DND-41 (cell line): ENCODE measurements around the gene USP12.

Experiments
- ATAC-seq: fragments of 200-7000 bp; cut with Tn5 transposase; 3 replicates; pipeline ENCODE4 v1.9.1; 2021; ENCODE audit warnings: low read depth; ENCODE audit not compliant: insufficient read depth
- DNase-seq: peaks from one replicate; pipeline ENCODE4 v3.0.0-alpha.2; 2020
- H2AFZ ChIP-seq: 2 replicates; pipeline ENCODE4 v1.6.0; 2012; ENCODE audit warnings: low read depth, low read length
- H3K27ac ChIP-seq: 2 replicates; pipeline ENCODE4 v1.5.1; 2012; ENCODE audit warnings: low read length, inconsistent platforms
- H3K27me3 ChIP-seq: fragments of 200-600 bp; sonication (generic); 2 replicates; pipeline ENCODE4 v1.6.0; 2012; ENCODE audit warnings: low read length, mild to moderate bottlenecking, inconsistent platforms; ENCODE audit not compliant: insufficient read depth, poor library complexity
- H3K36me3 ChIP-seq: 2 replicates; pipeline ENCODE4 v1.5.1; 2012; ENCODE audit warnings: low read length, inconsistent platforms; ENCODE audit not compliant: insufficient read depth
- H3K4me1 ChIP-seq: 2 replicates; pipeline ENCODE4 v1.5.1; 2012; ENCODE audit warnings: mild to moderate bottlenecking, low read length; ENCODE audit not compliant: insufficient read depth
- H3K4me2 ChIP-seq: 2 replicates; pipeline ENCODE4 v1.6.0; 2012; ENCODE audit warnings: mild to moderate bottlenecking, moderate library complexity, low read length, inconsistent platforms; ENCODE audit not compliant: insufficient read depth
- H3K4me3 ChIP-seq, 2 experiments: fragments of 200-600 bp in 1 of 2; shearing (Covaris generic) in 1 of 2; 2 replicates each; pipeline ENCODE4 v1.5.1; 2012 to 2016; ENCODE audit warnings: inconsistent platforms in 2 of 2, low read length in 2 of 2, mild to moderate bottlenecking in 2 of 2, low read depth in 1 of 2, moderate library complexity in 1 of 2
- H3K79me2 ChIP-seq: 2 replicates; pipeline ENCODE4 v1.6.0; 2012; ENCODE audit warnings: low read length, inconsistent platforms; ENCODE audit not compliant: insufficient read depth
- H3K9ac ChIP-seq: 2 replicates; pipeline ENCODE4 v1.6.0; 2012; ENCODE audit warnings: low read depth, mild to moderate bottlenecking, inconsistent platforms, low read length, moderate library complexity
- H3K9me3 ChIP-seq: 2 replicates; pipeline ENCODE4 v1.5.1; 2012; ENCODE audit warnings: low read length, moderate library complexity, mild to moderate bottlenecking, inconsistent platforms; ENCODE audit not compliant: insufficient read depth, severe bottlenecking
- H4K20me1 ChIP-seq: 2 replicates; pipeline ENCODE4 v1.6.0; 2012; ENCODE audit warnings: low read length; ENCODE audit not compliant: insufficient read depth
- EZH2 ChIP-seq: IDR thresholded peaks from 3 replicates; pipeline ENCODE4 v1.6.1; 2012; ENCODE audit warnings: borderline replicate concordance, low read depth, mild to moderate bottlenecking, moderate library complexity, low read length, inconsistent platforms; ENCODE audit not compliant: severe bottlenecking
- TF ChIP-seq, protein P1 (sequence below): IDR thresholded peaks from 2 replicates; pipeline ENCODE4 v1.5.1; 2012; ENCODE audit warnings: borderline replicate concordance, low read length, moderate library complexity, mild to moderate bottlenecking; ENCODE audit not compliant: poor library complexity, severe bottlenecking; ENCODE audit errors: extremely low read depth

USP12 gene

GRCh38 chr13:27036236-27036981 is 135.2 kb downstream of the USP12 start:
- Histone ChIP-seq H3K36me3 (no peaks in the 10 kb centered on the region), H3K9me3 (no peaks in the 10 kb centered on the region), H4K20me1 (no peaks in the 10 kb centered on the region), H3K4me3 (no peak overlapping the region), H3K27ac (no peak overlapping the region), H3K4me2 (no peak overlapping the region), H3K4me1 (no peaks in the 10 kb centered on the region), H3K79me2 (no peaks in the 10 kb centered on the region), H3K27me3 (peaks cover 5% of the 10 kb centered on the region), H2AFZ (no peak overlapping the region), H3K9ac (no peak overlapping the region)
- TF ChIP-seq, protein P1, sequence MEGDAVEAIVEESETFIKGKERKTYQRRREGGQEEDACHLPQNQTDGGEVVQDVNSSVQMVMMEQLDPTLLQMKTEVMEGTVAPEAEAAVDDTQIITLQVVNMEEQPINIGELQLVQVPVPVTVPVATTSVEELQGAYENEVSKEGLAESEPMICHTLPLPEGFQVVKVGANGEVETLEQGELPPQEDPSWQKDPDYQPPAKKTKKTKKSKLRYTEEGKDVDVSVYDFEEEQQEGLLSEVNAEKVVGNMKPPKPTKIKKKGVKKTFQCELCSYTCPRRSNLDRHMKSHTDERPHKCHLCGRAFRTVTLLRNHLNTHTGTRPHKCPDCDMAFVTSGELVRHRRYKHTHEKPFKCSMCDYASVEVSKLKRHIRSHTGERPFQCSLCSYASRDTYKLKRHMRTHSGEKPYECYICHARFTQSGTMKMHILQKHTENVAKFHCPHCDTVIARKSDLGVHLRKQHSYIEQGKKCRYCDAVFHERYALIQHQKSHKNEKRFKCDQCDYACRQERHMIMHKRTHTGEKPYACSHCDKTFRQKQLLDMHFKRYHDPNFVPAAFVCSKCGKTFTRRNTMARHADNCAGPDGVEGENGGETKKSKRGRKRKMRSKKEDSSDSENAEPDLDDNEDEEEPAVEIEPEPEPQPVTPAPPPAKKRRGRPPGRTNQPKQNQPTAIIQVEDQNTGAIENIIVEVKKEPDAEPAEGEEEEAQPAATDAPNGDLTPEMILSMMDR: no peak
- no peak for TF ChIP-seq EZH2
- ATAC-seq (no peak), DNase-seq (no peak)

DNA sequence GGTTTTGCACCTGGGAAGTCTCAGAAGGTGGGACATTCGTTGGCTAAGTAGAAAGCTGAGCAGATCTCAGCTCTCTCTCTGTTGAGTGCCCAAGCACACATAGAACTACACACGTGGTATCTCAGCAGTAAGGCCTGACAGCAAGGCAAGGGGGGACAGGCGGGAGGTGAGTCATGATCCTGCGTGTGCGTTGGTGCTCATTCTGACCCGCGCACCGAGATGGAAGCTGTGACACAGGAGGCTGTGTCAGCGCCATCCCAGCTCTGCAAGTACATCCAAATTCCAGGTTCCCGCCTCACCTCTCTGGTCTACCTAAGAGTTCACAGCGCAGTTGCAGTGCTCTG is 135.7 kb downstream of the USP12 start:
- ATAC-seq: no peak
- Histone ChIP-seq H3K27ac (no peak overlapping the region), H3K4me1 (no peaks in the 10 kb centered on the region), H3K36me3 (no peaks in the 10 kb centered on the region), H3K4me2 (no peak overlapping the region), H3K9ac (no peak overlapping the region), H3K27me3 (peaks cover 7% of the 10 kb centered on the region), H3K79me2 (no peaks in the 10 kb centered on the region), H4K20me1 (no peaks in the 10 kb centered on the region), H3K9me3 (no peaks in the 10 kb centered on the region), H3K4me3 (no peak overlapping the region), H2AFZ (no peak overlapping the region)
- DNase-seq: no peak
- TF ChIP-seq, protein P1: no peak
- no peak for TF ChIP-seq EZH2

- Histone ChIP-seq H3K4me1 (no peaks in the 10 kb centered on the region), H3K4me3 (no peak overlapping the region), H3K79me2 (no peaks in the 10 kb centered on the region), H4K20me1 (no peaks in the 10 kb centered on the region), H3K4me2 (no peak overlapping the region), H3K9me3 (no peaks in the 10 kb centered on the region), H3K27ac (no peak overlapping the region), H3K36me3 (no peaks in the 10 kb centered on the region), H3K9ac (no peak overlapping the region), H2AFZ (no peak overlapping the region), H3K27me3 (peaks cover 7% of the 10 kb centered on the region)
- no peak for DNase-seq
- no peak for ATAC-seq
- TF ChIP-seq, protein P1: no peak
- TF ChIP-seq EZH2: no peak
Measured at GRCh38 chr13:27034678-27035111, 136.9 kb downstream of the USP12 start.
